Spleen (tissue), 11 donors: ENCODE measurements around the gene CARD10. TPM values are rescaled to one million over a fixed set of nuclear protein-coding genes. Genes with fewer than 3 reads are reported as not detected.

Experiments
- DNase-seq: peaks from one replicate; pipeline ENCODE4 v3.0.0-alpha.2; 2020
- H3K27ac ChIP-seq, 8 donors: fragments of 200-600 bp; sonication (generic) in 7 of 8; 1 replicate in 4 of 8; 2 replicates in 4 of 8; pipeline versions ENCODE4 v1.5.0 to v1.8.0; 2016 to 2021; ENCODE audit warnings: inconsistent platforms in 4 of 8, mild to moderate bottlenecking in 4 of 8, moderate library complexity in 1 of 8
- H3K27me3 ChIP-seq, 7 donors: fragments of 200-600 bp; sonication (generic) in 6 of 7; replicated peaks in 1 of 7; 1 replicate in 4 of 7; 2 replicates in 3 of 7; pipeline versions ENCODE4 v1.5.0 to v1.8.0; 2016 to 2021; ENCODE audit warnings: inconsistent platforms in 3 of 7, mild to moderate bottlenecking in 1 of 7
- H3K36me3 ChIP-seq, 6 donors: fragments of 200-600 bp; sonication (generic) in 5 of 6; 1 replicate in 4 of 6; 2 replicates in 2 of 6; pipeline versions ENCODE4 v1.5.0 to v1.8.0; 2016 to 2021; ENCODE audit warnings: inconsistent platforms in 2 of 6
- H3K4me1 ChIP-seq, 6 donors: fragments of 200-600 bp; sonication (generic) in 5 of 6; 1 replicate in 3 of 6; 2 replicates in 3 of 6; pipeline versions ENCODE4 v1.5.0 to v1.8.0; 2016 to 2021; ENCODE audit warnings: inconsistent platforms in 3 of 6
- H3K4me3 ChIP-seq, 8 donors: fragments of 200-600 bp; sonication (generic) in 7 of 8; 1 replicate in 4 of 8; 2 replicates in 4 of 8; pipeline versions ENCODE4 v1.5.0 to v1.8.0; 2016 to 2021; ENCODE audit warnings: inconsistent platforms in 4 of 8, mild to moderate bottlenecking in 4 of 8, moderate library complexity in 2 of 8
- H3K9me3 ChIP-seq, 8 donors: fragments of 200-600 bp; sonication (generic) in 7 of 8; 1 replicate in 4 of 8; 2 replicates in 4 of 8; pipeline versions ENCODE4 v1.5.0 to v1.8.0; 2016 to 2021; ENCODE audit warnings: inconsistent platforms in 4 of 8
- POLR2A ChIP-seq, 3 donors: fragments of 450-650 bp; IDR thresholded peaks; one replicate each; pipeline ENCODE4 v1.5.1; 2017; ENCODE audit warnings: antibody characterized with exemption in 3 of 3, mild to moderate bottlenecking in 1 of 3
- POLR2AphosphoS5 ChIP-seq, 3 donors: sonication (generic); formaldehyde crosslinking; IDR thresholded peaks; one replicate each; pipeline ENCODE4 v1.5.1; 2017; ENCODE audit warnings: antibody characterized with exemption in 3 of 3
- WGBS, 5 donors: extraction: QIAGEN DNeasy Blood & Tissue Kit in 3 of 5; methylation state at CpG; one replicate each; pipeline versions ENCODE4 v1.1.5 to v1.1.7; 2013 to 2018; 5-methylcytosine and 5-hydroxymethylcytosine counted together
- intact Hi-C: fragments of 100-400 bp; cut with DNase I; formaldehyde crosslinking; loops from one replicate; pipeline ENCODE4 v1.15.0; 2023; ENCODE audit warnings: low total_unique reads
- polyA plus RNA-seq, 3 donors: library from polyadenylated mRNA; stranded (reverse); fragments of 200-250 nt; gene quantifications; one replicate each; pipeline ENCODE4 v1.2.1, GENCODE V29; 2013
- total RNA-seq, 7 donors: library from RNA; depleted of rRNA in 3 of 7; stranded (reverse); fragments of >200 nt in 3 of 7; fragmentation: NEBNext Ultra II Directional in 4 of 7; extraction: Animal tissue kit (Norgen Biotek cat#: 25700) in 4 of 7; gene quantifications; one replicate each; pipeline versions ENCODE4 v1.1.0 to v1.2.1, GENCODE V29; 2016 to 2021
- TF ChIP-seq, protein P1 (sequence below), 11 experiments: fragments of 200-600 bp in 7 of 11; fragments of 450-650 bp in 4 of 11; sonication (generic) in 4 of 11; IDR thresholded peaks in 8 of 11; conservative IDR thresholded peaks in 3 of 11; 1 replicate in 7 of 11; 2 replicates in 4 of 11; pipeline versions ENCODE4 v1.4.0 to v1.8.0; 2016 to 2021; ENCODE audit warnings: antibody characterized with exemption in 11 of 11, inconsistent platforms in 4 of 11, mild to moderate bottlenecking in 1 of 11
- donor health status: healthy with polysubstance abuse.
- donor health status: DM: no; HTN: no; CAD: no; lungs with moderate emphysema.
- donor health status: DM: no; HTN: no; CAD: no.
- donor health status: Bipolar disorder and iron deficiency.
- donor health status: healthy.
- donor health status: DM: no; HTN: no; CAD: no.
- donor health status: DM: yes; HTN: yes; CAD: no.

Gene CARD10
- total and polyA plus RNA-seq, 10 donors: 2.5 to 12.5 (median 9.5) TPM

GRCh38 chr22:37526376-37526775 lies 7.2 kb upstream of the CARD10 start:
- Histone ChIP-seq H3K36me3 (no peaks in the 10 kb centered on the region), H3K27me3 (peaks cover 0 to 35% (median 0%) of the 10 kb centered on the region in 7 donors), H3K4me3 (no peak overlapping the region), H3K9me3 (no peaks in the 10 kb centered on the region), H3K4me1 (peaks cover 0 to 13% (median 0%) of the 10 kb centered on the region in 6 donors), H3K27ac (no peak overlapping the region)
- TF ChIP-seq POLR2A (IDR thresholded peaks at IDR 0.05) (no peak), POLR2AphosphoS5 (IDR thresholded peaks at IDR 0.05) (no peak)
- TF ChIP-seq, protein P1, sequence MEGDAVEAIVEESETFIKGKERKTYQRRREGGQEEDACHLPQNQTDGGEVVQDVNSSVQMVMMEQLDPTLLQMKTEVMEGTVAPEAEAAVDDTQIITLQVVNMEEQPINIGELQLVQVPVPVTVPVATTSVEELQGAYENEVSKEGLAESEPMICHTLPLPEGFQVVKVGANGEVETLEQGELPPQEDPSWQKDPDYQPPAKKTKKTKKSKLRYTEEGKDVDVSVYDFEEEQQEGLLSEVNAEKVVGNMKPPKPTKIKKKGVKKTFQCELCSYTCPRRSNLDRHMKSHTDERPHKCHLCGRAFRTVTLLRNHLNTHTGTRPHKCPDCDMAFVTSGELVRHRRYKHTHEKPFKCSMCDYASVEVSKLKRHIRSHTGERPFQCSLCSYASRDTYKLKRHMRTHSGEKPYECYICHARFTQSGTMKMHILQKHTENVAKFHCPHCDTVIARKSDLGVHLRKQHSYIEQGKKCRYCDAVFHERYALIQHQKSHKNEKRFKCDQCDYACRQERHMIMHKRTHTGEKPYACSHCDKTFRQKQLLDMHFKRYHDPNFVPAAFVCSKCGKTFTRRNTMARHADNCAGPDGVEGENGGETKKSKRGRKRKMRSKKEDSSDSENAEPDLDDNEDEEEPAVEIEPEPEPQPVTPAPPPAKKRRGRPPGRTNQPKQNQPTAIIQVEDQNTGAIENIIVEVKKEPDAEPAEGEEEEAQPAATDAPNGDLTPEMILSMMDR (IDR thresholded peaks at IDR 0.05 in 8 of 11, conservative IDR thresholded peaks at IDR 0.05 in 3 of 11): no peak
- 82 to 96% (median 91%) methylated on average over 4 to 12 of the region's 12 CpGs for WGBS, 5 donors
- no peak for DNase-seq
- intact Hi-C loops: no loop called here

- intact Hi-C loops: no loop called here
- peaks cover 0 to 16% (median 3%) of the 10 kb centered on the region in 6 donors for H3K4me1 ChIP-seq
- H3K4me3 ChIP-seq: no peak overlapping the region
- no peaks in the 10 kb centered on the region for H3K9me3 ChIP-seq
- H3K27ac ChIP-seq: no peak overlapping the region
- 65 to 78% (median 68%) methylated on average over 7 of the region's 7 CpGs for WGBS, 5 donors
- H3K36me3 ChIP-seq: no peaks in the 10 kb centered on the region
- no peak for DNase-seq
- peaks cover 0 to 40% (median 0%) of the 10 kb centered on the region in 7 donors for H3K27me3 ChIP-seq
- TF ChIP-seq, protein P1 (IDR thresholded peaks at IDR 0.05 in 8 of 11, conservative IDR thresholded peaks at IDR 0.05 in 3 of 11): no peak
- TF ChIP-seq POLR2A (IDR thresholded peaks at IDR 0.05): no peak
These were observed 6.6 kb upstream of the CARD10 start for GRCh38 chr22:37525746-37526350.

GRCh38 chr22:37525073-37525745 lies 6.0 kb upstream of the CARD10 start:
- Histone ChIP-seq H3K4me1 (peaks cover 0 to 23% (median 7%) of the 10 kb centered on the region in 6 donors), H3K27ac (no peak overlapping the region), H3K27me3 (peaks cover 0 to 46% (median under 1%) of the 10 kb centered on the region in 7 donors), H3K9me3 (no peaks in the 10 kb centered on the region), H3K4me3 (no peak overlapping the region), H3K36me3 (no peaks in the 10 kb centered on the region)
- no peak for TF ChIP-seq POLR2A (IDR thresholded peaks at IDR 0.05)
- DNase-seq: no peak
- WGBS, 5 donors: 55 to 78% (median 64%) methylated on average over 4 to 10 of the region's 10 CpGs
- intact Hi-C loops: no loop called here

GRCh38 chr22:37522482-37522881 lies 3.3 kb upstream of the CARD10 start:
- H3K27me3 ChIP-seq: peaks cover 0 to 73% (median 19%) of the 10 kb centered on the region in 7 donors
- TF ChIP-seq, protein P1 (IDR thresholded peaks at IDR 0.05 in 8 of 11, conservative IDR thresholded peaks at IDR 0.05 in 3 of 11): no peak
- TF ChIP-seq POLR2A (IDR thresholded peaks at IDR 0.05) (no peak), POLR2AphosphoS5 (IDR thresholded peaks at IDR 0.05) (no peak)
- intact Hi-C loops: no loop called here
- 91 to 95% (median 94%) methylated on average over 6 of the region's 6 CpGs for WGBS, 5 donors
- no peak overlapping the region for H3K4me3 ChIP-seq
- no peaks in the 10 kb centered on the region for H3K9me3 ChIP-seq
- peaks cover 0 to 45% (median 25%) of the 10 kb centered on the region in 6 donors for H3K4me1 ChIP-seq
- no peak for DNase-seq
- no peak overlapping the region for H3K27ac ChIP-seq
- no peaks in the 10 kb centered on the region for H3K36me3 ChIP-seq
